Medulla oblongata (tissue), 1 donor: ENCODE measurements around the gene ACP4.

ENCODE experiments used
- DNase-seq: peaks from one replicate; pipeline ENCODE4 v3.0.0-alpha.2; 2015; ENCODE audit errors: extremely low spot score

The ACP4 gene

GRCh38 chr19:50844296-50844935, 54.2 kb downstream of the ACP4 start:
- DNase-seq = no peak
